Activated T-helper 1 cell treated with Interleukin-2 at 50 U/mL for 16 hours (primary cell): Measurements from ENCODE around the gene FCHSD2.
"Not testable (repeated sequence)": the region's sequence is repeated elsewhere in the genome, so short reads cannot be mapped to it uniquely, and the experiment has no call there.

Experiments
- DNase-seq: peaks from one replicate; pipeline ENCODE4 v3.0.0-alpha.2; 2020; ENCODE audit warnings: low read depth

FCHSD2 gene

GRCh38 chr11:73151416-73151815 lies 9.3 kb upstream of the FCHSD2 start:
- DNase-seq = no peak

GRCh38 chr11:73149105-73149504 lies 7.0 kb upstream of the FCHSD2 start:
- no peak for DNase-seq

GRCh38 chr11:73147771-73148681 lies 5.9 kb upstream of the FCHSD2 start:
- no peak for DNase-seq

- DNase-seq = no peak
These were observed 4.0 kb upstream of the FCHSD2 start for GRCh38 chr11:73145986-73146575.

GRCh38 chr11:73143126-73143838 lies 1.2 kb upstream of the FCHSD2 start:
- no peak for DNase-seq

GRCh38 chr11:73141309-73142127 lies 600 bp downstream of the FCHSD2 start:
- DNase-seq = peak; percentile 15

GRCh38 chr11:73141031-73141308 lies 1.1 kb downstream of the FCHSD2 start:
- DNase-seq = no peak

- DNase-seq = no peak
These were observed 1.7 kb downstream of the FCHSD2 start for GRCh38 chr11:73140213-73141030.

GRCh38 chr11:73139476-73140198 lies 2.5 kb downstream of the FCHSD2 start:
- DNase-seq = no peak

GRCh38 chr11:73137944-73138274 lies 4.2 kb downstream of the FCHSD2 start:
- no peak for DNase-seq

- DNase-seq = no peak
These were observed 4.7 kb downstream of the FCHSD2 start for GRCh38 chr11:73137262-73137943.

- DNase-seq = not testable (repeated sequence)
These were observed 5.4 kb downstream of the FCHSD2 start for GRCh38 chr11:73136722-73137121.

GRCh38 chr11:73135346-73136284 lies 6.5 kb downstream of the FCHSD2 start:
- DNase-seq = no peak

GRCh38 chr11:73132349-73132748 lies 9.8 kb downstream of the FCHSD2 start:
- DNase-seq = not testable (repeated sequence)

GRCh38 chr11:73130181-73130580 lies 11.9 kb downstream of the FCHSD2 start:
- no peak for DNase-seq

- DNase-seq = no peak
These were observed 12.9 kb downstream of the FCHSD2 start for GRCh38 chr11:73129198-73129597.

GRCh38 chr11:73126804-73127480 lies 15.2 kb downstream of the FCHSD2 start:
- DNase-seq = no peak

- DNase-seq = no peak
These were observed 17.3 kb downstream of the FCHSD2 start for GRCh38 chr11:73124800-73125199.
